Smooth muscle cell of the brain vasculature (primary cell): Measurements from ENCODE around the gene FGF11.

ENCODE experiments used
- DNase-seq: peaks from one replicate; pipeline ENCODE4 v3.0.0-alpha.2; 2012; ENCODE audit warnings: low read depth, low spot score

FGF11 gene

DNA sequence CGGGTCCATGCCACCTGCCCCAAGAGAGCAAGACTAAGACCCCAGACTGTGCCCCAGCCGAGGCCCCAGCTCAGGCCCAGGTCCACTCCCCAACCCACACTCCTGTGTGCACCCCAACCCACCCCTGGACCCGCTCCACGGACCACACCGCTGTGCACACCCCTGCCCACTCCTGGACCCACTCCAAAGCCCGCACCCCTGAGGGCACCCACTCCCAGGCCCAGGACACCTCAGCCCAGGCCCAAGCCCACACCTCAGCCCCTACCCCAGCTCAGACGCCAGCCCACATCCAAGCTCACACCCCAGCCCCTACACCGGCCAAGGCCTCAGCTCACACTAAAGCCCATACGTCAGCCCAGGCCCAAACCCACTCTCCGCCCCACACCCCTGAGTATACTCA is 9.6 kb upstream of the FGF11 start:
- DNase-seq = no peak

GRCh38 chr17:7431231-7431630 is 8.1 kb upstream of the FGF11 start:
- DNase-seq = no peak

DNA sequence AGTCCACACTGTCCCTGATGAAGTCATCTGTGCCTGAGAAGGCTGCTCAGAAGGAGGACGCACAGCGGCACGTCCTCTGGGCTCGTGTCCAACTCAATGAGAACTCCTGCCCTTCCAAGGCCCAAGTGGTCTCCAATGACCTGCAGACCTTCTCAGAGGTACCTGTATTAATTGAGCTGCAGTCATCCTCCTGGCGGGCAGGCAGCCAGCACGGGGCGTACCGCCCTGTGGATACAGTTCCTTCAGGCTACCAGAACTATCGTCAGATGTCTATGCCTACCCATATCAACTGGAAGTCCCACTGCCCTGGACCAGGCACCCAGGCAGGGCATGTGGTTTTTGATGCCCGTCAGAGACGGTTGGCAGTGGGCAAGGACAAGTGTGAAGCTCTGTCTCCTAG is 7.0 kb upstream of the FGF11 start:
- DNase-seq = no peak

DNA sequence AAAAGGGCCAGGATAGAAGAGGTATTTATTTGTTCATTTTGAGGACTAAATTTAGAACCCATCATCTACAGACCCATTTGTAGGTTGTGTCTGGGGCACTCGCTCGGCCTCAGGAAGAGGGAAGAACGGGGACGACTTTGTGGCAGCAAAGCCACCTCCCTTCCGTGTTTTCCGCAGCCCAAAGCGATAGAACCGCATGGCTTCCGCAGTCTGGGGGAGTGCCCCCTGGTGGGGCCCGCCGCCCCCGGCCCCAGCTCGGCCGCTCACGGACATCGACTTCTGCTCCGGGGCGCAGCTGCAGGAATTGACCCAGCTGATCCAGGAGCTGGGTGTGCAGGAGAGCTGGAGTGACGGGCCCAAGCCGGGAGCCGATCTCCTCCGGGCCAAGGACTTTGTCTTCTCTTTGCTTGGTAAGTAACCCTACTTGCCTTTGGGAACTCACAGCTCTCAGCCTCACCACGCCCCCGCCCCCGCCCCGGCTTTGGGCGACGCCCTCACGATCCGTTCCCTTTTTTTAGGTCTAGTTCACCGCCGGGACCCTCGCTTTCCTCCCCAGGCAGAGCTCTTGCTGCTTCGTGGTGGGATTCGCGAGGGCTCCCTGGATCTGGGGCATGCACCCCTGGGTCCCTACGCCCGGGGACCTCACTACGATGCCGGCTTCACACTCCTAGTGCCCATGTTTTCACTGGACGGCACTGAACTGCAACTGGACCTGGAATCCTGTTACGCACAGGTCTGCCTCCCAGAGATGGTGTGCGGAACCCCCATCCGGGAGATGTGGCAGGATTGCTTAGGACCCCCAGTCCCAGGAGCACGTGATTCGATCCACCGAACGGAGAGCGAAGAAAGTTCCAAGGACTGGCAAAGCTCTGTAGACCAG is 3.4 kb upstream of the FGF11 start:
- DNase-seq = no peak

DNA sequence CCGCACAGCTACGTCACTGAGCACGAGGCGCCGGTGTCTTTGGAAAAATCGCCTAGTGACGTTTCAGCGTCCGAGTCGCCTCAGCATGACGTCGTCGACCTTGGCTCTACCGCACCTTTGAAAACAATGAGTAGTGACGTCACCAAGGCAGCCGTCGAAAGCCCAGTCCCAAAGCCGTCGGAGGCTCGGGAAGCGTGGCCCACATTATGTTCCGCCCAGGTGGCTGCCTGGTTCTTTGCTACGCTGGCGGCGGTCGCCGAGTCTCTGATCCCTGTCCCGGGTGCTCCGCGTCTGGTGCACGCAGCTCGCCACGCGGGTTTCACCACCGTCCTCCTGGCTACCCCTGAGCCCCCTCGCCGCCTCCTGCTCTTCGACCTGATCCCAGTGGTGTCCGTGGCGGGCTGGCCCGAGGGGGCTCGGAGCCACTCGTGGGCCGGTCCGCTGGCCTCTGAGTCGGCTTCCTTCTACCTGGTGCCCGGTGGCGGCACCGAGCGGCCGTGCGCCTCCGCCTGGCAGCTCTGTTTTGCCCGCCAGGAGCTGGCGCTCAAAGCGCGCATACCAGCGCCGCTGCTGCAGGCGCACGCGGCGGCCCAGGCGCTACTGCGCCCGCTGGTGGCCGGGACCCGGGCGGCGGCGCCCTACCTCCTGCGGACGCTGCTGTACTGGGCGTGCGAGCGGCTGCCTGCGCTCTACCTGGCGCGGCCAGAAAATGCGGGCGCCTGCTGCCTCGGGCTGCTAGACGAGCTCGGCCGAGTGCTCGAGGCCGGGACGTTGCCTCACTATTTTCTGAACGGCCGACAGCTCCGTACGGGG is 2.5 kb upstream of the FGF11 start:
- no peak for DNase-seq

DNA sequence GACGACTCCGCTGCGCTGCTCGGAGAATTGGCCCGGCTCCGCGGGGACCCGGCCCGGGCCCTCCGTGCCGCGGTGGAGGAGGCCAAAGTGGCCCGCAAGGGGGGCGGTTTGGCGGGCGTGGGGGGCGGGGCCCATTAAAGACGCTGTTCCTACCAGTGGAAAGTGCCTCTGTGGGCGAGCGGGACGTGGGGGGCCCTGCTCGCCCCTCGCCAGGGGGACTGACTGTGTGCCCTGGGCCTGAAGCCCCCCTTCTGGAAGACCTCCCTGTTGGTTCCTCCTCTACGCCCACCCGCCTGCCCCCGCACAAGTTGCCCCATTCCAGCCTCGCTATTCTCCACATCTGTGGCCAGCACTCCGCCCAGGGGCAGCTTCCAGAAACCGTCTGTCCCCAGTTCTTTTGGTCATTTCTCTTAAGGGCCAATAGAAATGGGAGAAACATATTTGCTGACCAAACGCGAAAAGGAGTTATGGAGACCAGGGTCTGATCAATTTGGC is 1.9 kb upstream of the FGF11 start:
- DNase-seq = no peak

DNA sequence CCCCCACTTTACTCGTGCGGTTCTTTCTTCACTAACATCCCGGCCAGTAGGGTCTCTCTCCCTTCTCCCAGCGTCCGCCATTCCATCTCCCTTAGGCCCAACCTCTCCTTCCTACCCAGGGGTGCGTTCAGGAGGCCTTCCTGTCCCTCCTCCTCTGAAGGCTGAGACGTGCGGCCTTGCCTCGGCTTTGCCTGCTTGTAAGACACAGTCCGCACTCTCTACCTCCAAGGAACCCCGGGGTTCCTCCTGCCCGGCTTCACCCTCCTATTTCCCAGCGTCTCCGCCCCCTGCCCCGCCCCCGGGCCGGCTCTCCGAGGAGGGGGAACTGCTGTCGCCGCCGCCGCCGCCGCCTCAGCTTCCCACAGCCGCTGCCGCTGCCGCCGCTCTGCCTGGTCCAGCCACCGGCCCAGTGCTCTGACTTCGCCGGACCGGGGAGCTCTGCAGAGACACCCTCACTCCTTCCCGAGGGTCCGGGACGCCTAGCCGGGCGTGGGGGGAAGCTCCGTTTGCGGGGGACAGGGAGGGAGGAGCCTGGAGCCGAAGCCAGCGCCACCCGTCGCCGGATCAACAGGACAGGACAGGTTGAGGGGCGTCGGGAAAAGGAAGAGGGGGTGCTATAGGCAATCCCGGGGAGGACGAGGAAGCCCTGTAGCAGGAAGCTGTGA is 1.2 kb upstream of the FGF11 start:
- no peak for DNase-seq

GRCh38 chr17:7438656-7439460 is 454 bp upstream of the FGF11 start:
- DNase-seq = no peak

DNA sequence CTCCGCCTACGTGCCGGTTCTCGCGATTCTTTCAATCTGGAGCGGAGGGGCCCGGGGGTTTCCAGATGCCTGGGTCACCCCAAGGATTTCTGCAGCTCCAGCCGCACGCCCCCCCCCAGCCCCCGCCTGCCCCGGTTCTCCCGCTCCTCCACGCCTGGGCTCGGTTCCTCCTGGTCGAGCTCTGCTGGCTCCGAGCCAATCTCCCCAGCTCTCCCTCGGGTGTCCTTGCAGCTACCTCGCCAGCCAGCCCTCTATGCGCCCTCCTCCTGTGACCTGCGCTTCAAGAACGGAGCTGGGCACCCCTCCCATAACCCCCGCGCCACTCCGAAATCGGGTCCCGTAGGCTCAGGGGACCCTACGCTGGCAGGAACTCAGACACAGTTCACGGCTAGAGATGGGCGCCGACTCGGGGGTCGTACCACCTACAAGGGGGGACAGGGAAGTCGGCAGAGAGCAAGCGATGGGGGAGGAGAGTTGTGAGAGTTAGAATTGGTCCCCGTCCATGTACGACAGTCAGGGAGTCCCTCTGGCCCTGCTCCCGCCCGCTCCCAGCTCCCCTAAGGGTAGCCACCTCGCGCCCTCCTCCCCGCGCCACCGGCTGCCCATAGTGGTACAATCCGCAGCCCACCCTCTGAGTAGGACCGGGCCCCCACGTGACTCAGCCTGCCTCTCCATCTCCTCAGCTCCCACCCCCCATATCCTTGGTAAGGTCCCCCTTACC is 961 bp downstream of the FGF11 start:
- DNase-seq = no peak

DNA sequence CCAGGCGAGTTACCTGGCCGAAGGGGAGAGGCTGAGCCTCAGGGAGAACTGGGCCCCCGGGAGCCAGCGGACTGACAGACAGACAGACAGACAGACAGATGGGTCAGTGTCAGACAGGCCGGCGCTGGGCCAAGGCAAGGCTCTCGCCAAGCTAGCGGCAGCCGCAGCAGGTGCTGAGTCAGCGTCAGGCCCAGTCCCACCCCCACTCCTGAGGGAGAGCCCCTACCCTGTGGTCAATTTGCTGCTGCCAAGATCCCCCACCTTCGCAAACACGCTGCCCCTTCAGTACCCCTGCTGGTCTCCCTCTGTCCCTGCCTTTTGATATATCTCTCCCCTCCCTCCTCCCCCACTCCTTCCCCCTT is 1.5 kb downstream of the FGF11 start:
- DNase-seq = no peak

- DNase-seq = no peak
Observed at GRCh38 chr17:7441266-7441665, 2.0 kb downstream of the FGF11 start.

GRCh38 chr17:7442142-7442541 is 2.8 kb downstream of the FGF11 start:
- DNase-seq = no peak

DNA sequence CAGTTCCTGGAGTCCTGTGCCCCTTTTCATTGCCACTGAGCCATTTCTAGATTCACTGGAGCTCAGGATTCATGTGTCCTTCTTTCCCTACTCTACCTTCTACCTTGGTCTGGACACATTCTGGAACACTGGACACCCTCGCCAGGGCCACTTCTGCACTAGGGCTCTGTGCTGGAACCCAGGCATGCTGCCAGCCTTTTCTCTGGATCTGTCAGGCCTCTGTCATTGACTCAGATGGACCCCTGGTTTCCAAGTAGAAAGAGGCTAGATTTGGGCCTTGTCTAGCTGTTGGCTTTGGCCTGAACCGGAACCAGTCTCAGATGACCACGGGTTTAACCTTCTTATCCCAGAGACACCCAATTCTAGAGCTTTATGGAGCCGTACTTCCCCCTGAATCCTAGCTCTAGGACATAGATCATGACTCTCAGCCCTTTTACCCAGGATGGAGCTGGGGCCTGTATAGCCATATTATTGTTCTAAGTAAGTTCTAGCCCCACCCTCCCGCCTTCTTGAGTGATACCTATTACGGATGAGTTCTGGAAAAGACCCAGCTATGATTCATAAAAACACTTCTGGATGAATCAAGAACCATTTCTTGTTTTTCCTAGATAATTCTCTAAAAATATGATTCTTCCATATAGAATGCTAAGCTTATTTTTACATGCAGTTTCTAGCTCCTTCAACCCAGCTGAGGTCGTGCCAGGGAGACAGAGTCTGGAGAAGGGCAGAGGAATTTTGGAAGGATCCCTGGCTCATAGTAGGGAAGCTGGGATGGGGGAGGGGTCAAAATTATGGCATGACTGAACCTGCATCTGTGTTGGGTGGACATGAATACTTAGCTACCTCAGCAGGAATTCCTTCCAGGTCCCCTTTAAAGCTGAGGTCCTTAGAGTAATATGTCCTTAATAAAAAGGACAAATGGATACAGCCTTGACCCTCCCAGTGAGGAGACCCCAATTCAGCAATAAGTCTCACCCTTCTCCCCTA is 4.5 kb downstream of the FGF11 start:
- DNase-seq = no peak

DNA sequence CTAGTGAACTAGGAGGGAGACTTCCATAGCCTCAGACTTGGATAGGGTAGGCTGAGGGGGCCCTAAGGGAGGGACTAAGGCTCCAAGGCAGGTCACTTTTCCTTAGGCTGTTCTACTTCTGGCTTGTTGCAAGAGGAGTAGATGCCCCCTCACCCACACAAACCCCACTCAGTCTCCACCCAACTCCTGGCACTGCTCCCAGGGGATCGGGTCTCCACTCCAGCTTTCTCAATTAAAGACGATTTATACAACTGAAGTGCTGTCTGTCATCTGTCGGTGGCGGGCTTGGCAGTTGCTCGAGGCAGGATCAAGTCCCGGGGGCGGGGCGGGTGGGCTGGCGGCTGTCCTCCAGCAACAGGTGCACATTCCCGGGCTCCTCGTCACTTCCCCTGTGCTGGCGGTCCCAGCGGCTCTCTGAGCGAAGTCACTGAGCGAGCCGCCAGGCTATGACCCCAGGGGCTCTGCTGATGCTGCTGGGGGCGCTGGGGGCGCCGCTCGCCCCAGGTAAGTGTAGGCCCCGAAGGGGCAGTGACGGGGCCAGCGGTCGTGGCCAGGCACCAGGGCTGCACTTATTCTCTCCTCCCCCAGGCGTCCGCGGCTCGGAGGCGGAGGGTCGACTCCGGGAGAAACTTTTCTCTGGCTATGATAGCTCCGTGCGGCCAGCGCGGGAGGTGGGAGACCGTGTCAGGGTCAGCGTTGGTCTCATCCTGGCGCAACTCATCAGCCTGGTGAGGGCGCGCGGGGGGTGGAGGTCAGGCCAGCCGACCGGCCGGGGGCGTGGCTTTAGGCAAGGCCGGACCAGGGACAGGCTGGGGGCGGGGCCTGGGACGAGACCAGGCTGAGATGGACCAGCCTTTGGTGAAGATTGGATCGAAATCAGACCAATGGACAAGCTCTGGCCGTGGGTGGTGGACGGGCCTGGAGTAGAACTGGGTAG is 5.6 kb downstream of the FGF11 start, which contains the start of gene CHRNB1:
TSS of gene CHRNB1 (plus strand) at position 380 of the 937 bp plus-strand sequence. CDS start at position 447, 67 bp downstream.
- DNase-seq = no peak

DNA sequence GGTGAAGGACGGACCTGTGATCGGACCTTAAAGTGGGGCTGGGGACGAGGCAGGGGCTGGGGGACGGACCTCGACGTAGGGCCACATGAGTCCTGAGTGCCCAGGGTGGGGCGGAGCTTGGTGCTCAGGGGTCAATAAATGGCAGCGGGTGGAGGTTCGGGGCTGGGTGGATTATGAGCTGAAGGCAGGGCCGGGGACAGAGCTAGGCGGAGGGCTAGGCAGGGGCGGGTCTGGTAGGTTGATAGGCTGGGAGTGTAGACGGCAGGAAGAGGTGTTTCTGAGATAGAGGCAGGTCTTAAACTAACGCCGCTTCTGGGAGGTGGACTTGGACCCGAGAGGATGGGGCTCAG is 6.3 kb downstream of the FGF11 start:
- DNase-seq = no peak

DNA sequence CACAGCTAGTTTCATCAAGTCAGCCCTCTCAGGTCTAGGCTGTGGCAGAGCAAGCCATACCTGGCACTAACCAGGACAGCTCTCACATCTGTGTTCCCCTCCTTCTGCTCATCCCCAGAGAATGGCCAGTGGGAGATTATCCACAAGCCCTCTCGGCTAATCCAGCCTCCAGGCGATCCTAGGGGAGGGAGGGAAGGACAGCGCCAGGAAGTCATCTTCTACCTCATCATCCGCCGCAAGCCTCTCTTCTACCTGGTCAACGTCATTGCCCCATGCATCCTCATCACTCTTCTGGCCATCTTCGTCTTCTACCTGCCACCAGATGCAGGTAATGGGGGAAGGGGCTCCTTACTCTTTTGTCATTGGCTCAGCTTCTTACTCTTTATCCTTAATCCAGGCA is 9.1 kb downstream of the FGF11 start:
- DNase-seq = no peak

DNA sequence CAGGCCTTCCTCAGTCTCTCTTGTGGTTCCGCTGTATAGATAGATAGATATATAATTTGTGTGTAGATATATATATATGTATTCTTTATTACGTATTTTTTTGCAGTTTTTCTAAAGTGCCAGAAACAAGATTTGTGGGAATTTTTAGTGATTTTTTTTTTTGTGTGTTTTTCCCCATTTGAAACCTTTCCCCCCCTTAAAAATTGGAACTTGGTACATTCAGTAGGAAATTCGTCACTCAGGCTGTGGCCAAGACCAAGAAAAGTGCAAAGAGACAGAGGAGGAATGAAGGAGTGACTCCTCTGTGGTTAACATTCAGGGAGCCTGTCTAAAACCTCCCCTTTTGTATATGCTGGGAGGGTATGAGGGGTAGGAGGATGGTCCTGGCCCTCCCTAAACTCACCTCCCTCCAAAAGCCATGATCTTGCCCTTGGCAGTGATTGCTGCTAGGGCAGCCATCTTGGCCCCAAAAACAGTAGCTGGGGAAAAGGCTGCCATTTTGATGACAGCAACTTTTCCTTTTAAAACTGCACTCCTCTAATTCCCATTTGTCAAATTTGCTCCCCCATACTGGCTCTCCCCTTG is 20.7 kb downstream of the FGF11 start:
- no peak for DNase-seq
